HCT116 (cell line): Measurements from ENCODE around the gene SUPT6H. TPM values are rescaled to one million over a fixed set of nuclear protein-coding genes. Genes with fewer than 3 reads are reported as not detected.

ENCODE experiments used
- ATAC-seq: fragments of 200-7000 bp; cut with Tn5 transposase; 2 replicates; pipeline ENCODE4 v1.9.1; 2020; ENCODE audit warnings: mild to moderate bottlenecking, moderate library complexity
- BruUV-seq: library from RNA; stranded (reverse); fragments of 400-500 nt; replicated peaks from 2 replicates; lab custom pipeline; 2021; lab: Mats Ljungman, UMichigan
- CTCF ChIA-PET: fragments of 300-600 bp; sonication (Branson Sonifier 250); formaldehyde crosslinking; loops from one replicate; lab custom pipeline; 2021; ENCODE audit warnings: antibody characterized with exemption; lab: Charles Lee
- POLR2A ChIA-PET: fragments of 300-600, 350-600 bp; sonication (Branson Sonifier 250); formaldehyde crosslinking; loops from one replicate; lab custom pipeline; 2021; ENCODE audit warnings: antibody characterized with exemption; lab: Charles Lee
- RAD21 ChIA-PET, 2 experiments: fragments of 300-600 bp; sonication (Branson Sonifier 250); formaldehyde crosslinking; loops; one replicate each; lab custom pipeline; 2023; ENCODE audit warnings: low total read pairs in 2 of 2; ENCODE audit not compliant: uncharacterized antibody in 2 of 2, unreplicated experiment in 2 of 2, low non-redundant PET in 1 of 2; lab: Charles Lee
- DNase-seq: peaks from one replicate; pipeline ENCODE4 v3.0.0-alpha.2; 2010; ENCODE audit warnings: low read depth, low spot score
- H2AFZ ChIP-seq: fragments of 200-600 bp; shearing (Covaris generic), sonication (generic); 2 replicates; pipeline ENCODE4 v1.6.1; 2017; ENCODE audit warnings: low read depth, mixed run types, mixed read lengths, antibody characterized with exemption, low read length; ENCODE audit not compliant: poor library complexity, severe bottlenecking
- H3K27ac ChIP-seq: 2 replicates; pipeline ENCODE4 v1.5.1; 2012; ENCODE audit warnings: low read depth, low read length
- H3K27me3 ChIP-seq: fragments of 200-600 bp; sonication (generic); 2 replicates; pipeline ENCODE4 v1.6.1; 2016; ENCODE audit warnings: mixed run types, low read length, mixed read lengths; ENCODE audit not compliant: insufficient read depth
- H3K36me3 ChIP-seq, 2 experiments: fragments of 200-500 bp in 1 of 2; fragments of 200-600 bp in 1 of 2; sonication (Bioruptor generic) in 1 of 2; sonication (generic) in 1 of 2; 2 replicates each; pipeline versions ENCODE4 v1.5.1 to v1.6.1; 2014 to 2016; ENCODE audit warnings: low read length in 2 of 2, inconsistent platforms in 1 of 2, mixed read lengths in 1 of 2, mixed run types in 1 of 2; ENCODE audit not compliant: insufficient read depth in 2 of 2, control insufficient read depth in 1 of 2
- H3K4me1 ChIP-seq, 2 experiments: fragments of 200-600 bp in 1 of 2; sonication (generic) in 1 of 2; 2 replicates each; pipeline versions ENCODE4 v1.5.1 to v1.6.1; 2012 to 2017; ENCODE audit warnings: low read length in 2 of 2, inconsistent platforms in 1 of 2, mild to moderate bottlenecking in 1 of 2, mixed read lengths in 1 of 2, mixed run types in 1 of 2, moderate library complexity in 1 of 2; ENCODE audit not compliant: insufficient read depth in 2 of 2, control insufficient read depth in 1 of 2
- H3K4me2 ChIP-seq: fragments of 200-600 bp; sonication (generic); 2 replicates; pipeline ENCODE4 v1.6.1; 2017; ENCODE audit warnings: mixed run types, low read length, mixed read lengths
- H3K4me3 ChIP-seq, 2 experiments: fragments of 200-600 bp in 1 of 2; sonication (generic) in 1 of 2; replicated peaks in 1 of 2; 2 replicates each; pipeline ENCODE4 v1.5.1; 2011 to 2016; ENCODE audit warnings: low read length in 2 of 2, control low read depth in 1 of 2, low read depth in 1 of 2, mild to moderate bottlenecking in 1 of 2, mixed read lengths in 1 of 2, mixed run types in 1 of 2
- H3K79me2 ChIP-seq: fragments of 200-600 bp; sonication (generic); 2 replicates; pipeline ENCODE4 v1.6.1; 2017; ENCODE audit warnings: mild to moderate bottlenecking, mixed run types, low read length, moderate library complexity, mixed read lengths; ENCODE audit not compliant: insufficient read depth
- H3K9ac ChIP-seq: fragments of 200-600 bp; sonication (generic); 2 replicates; pipeline ENCODE4 v1.6.1; 2016; ENCODE audit warnings: low read length, mixed read lengths
- H3K9me2 ChIP-seq: fragments of 200-600 bp; sonication (generic), shearing (Covaris generic); 2 replicates; pipeline ENCODE4 v1.6.1; 2017; ENCODE audit warnings: mixed run types, mild to moderate bottlenecking, moderate library complexity; ENCODE audit not compliant: insufficient read depth
- H3K9me3 ChIP-seq, 2 experiments: fragments of 200-500 bp in 1 of 2; fragments of 200-600 bp in 1 of 2; sonication (Bioruptor generic) in 1 of 2; sonication (generic) in 1 of 2; 2 replicates each; pipeline ENCODE4 v1.6.1; 2014 to 2017; ENCODE audit warnings: low read length in 2 of 2, mixed read lengths in 2 of 2, inconsistent platforms in 1 of 2, low read depth in 1 of 2, mild to moderate bottlenecking in 1 of 2, mixed run types in 1 of 2, moderate library complexity in 1 of 2; ENCODE audit not compliant: control insufficient read depth in 1 of 2, insufficient read depth in 1 of 2
- H4K20me1 ChIP-seq: fragments of 200-600 bp; sonication (generic), shearing (Covaris generic); 2 replicates; pipeline ENCODE4 v1.6.1; 2017; ENCODE audit warnings: mixed run types, mild to moderate bottlenecking, moderate library complexity; ENCODE audit not compliant: insufficient read depth
- ATF3 ChIP-seq: IDR thresholded peaks from 2 replicates; pipeline ENCODE4 v1.6.1; 2012
- EGR1 ChIP-seq: IDR thresholded peaks from 2 replicates; pipeline ENCODE4 v1.6.1; 2012; ENCODE audit warnings: low read depth
- ELF1 ChIP-seq: IDR thresholded peaks from 2 replicates; pipeline ENCODE4 v1.6.1; 2012; ENCODE audit warnings: low read depth, borderline replicate concordance
- EZH2 ChIP-seq: fragments of 200-600 bp; sonication (generic); IDR thresholded peaks from 2 replicates; pipeline ENCODE4 v1.6.1; 2017; ENCODE audit warnings: antibody characterized with exemption, mixed run types
- EZH2phosphoT487 ChIP-seq: fragments of 200-600 bp; IDR thresholded peaks from 2 replicates; pipeline ENCODE4 v1.6.1; 2018; ENCODE audit warnings: antibody characterized with exemption, borderline replicate concordance
- FOSL1 ChIP-seq: IDR thresholded peaks from 2 replicates; pipeline ENCODE4 v1.6.1; 2012; ENCODE audit warnings: low read depth
- JUND ChIP-seq: IDR thresholded peaks from 2 replicates; pipeline ENCODE4 v1.6.1; 2012
- POLR2A ChIP-seq: IDR thresholded peaks from 2 replicates; pipeline ENCODE4 v1.7.0; 2011; ENCODE audit warnings: borderline replicate concordance; ENCODE audit not compliant: insufficient read depth, insufficient read length; ENCODE audit errors: extremely low read depth
- POLR2AphosphoS5 ChIP-seq: IDR thresholded peaks from 2 replicates; pipeline ENCODE4 v1.6.1; 2011; ENCODE audit warnings: mild to moderate bottlenecking, low read depth, low read length, moderate library complexity
- RAD21 ChIP-seq: IDR thresholded peaks from 2 replicates; pipeline ENCODE4 v1.6.1; 2012; ENCODE audit warnings: low read depth, mild to moderate bottlenecking
- SIN3A ChIP-seq: IDR thresholded peaks from 2 replicates; pipeline ENCODE4 v1.6.1; 2012; ENCODE audit warnings: low read depth
- SP1 ChIP-seq: IDR thresholded peaks from 2 replicates; pipeline ENCODE4 v1.6.1; 2012; ENCODE audit warnings: low read depth
- TCF7L2 ChIP-seq: IDR thresholded peaks from 2 replicates; pipeline ENCODE4 v1.7.0; 2011; ENCODE audit warnings: borderline replicate concordance, inconsistent platforms; ENCODE audit not compliant: insufficient read depth, insufficient read length; ENCODE audit errors: extremely low read depth
- ZFX ChIP-seq: fragments of 450-650 bp; IDR thresholded peaks from 2 replicates; pipeline ENCODE4 v1.6.1; 2017
- intact Hi-C: fragments of 100-400 bp; cut with micrococcal nuclease; formaldehyde crosslinking; loops from 2 replicates; pipeline ENCODE4 v1.10.0; 2022
- total RNA-seq: library from RNA; stranded (reverse); gene quantifications from one replicate; pipeline ENCODE4 v1.2.1, GENCODE V29; 2021; ENCODE audit not compliant: unreplicated experiment
- TF ChIP-seq, protein P1 (sequence below): IDR thresholded peaks from 2 replicates; pipeline ENCODE4 v1.6.1; 2012
- TF ChIP-seq, protein P2 (sequence below): IDR thresholded peaks from 2 replicates; pipeline ENCODE4 v1.6.1; 2012; ENCODE audit warnings: low read depth

The SUPT6H gene
- total RNA-seq, 1 experiment from 2014 or later: 62.1 TPM

DNA sequence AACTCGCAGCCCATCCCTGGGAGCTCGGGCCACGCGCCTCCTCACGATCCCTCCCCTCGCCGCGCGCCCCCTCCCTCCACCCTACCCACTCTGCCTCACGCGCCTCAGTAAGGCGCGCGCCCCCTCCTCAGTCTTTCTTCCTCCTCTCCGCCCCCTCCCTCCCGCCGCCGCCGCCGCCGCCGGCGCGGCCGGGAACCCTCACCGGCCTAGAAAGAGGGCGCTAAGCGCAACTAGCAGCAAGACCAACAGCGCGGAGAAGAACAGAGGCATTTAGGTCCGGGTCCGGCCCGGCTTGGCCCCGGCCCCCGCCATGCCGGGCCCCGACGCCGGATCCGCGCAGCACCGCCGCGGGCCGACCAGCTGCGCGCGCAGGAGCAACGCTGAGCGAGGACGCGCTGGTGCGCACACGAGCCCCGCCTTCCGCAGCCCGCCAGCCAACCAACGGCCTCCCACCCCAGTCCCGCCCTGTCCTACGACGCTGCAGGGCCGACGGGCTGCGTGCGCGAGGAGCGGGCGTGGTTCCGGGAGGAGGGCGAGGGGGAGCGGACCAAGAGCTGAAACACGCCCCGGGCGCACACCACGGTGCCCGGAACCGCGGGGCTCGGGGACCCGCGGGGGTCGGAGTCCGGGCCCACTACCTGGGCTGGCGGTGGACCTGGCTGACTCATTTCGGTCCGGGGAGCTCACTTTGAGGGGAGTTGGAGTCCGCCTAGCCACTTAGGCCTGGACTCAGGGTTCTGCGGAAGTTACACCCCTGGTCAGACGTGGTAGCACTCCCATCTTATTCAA is 17.0 kb upstream of the SUPT6H start, which contains the start of gene BLTP2:
Gene BLTP2, minus strand, starts transcription at position 372 of the 789 bp plus-strand sequence. Its CDS starts 102 bp downstream, at position 270.
- H3K4me3 ChIP-seq: peak within 1 kb of the TSS; percentile 77 to 83
- peaks cover 7% of the 10 kb centered on the region; the same call in 1 of the 2 replicates for H4K20me1 ChIP-seq
- H3K4me2 ChIP-seq: peak within 1 kb of the TSS; percentile 90
- H3K9me2 ChIP-seq: no peaks in the 10 kb centered on the region
- POLR2A ChIA-PET: interaction anchor here (0.7 to 3.1 kb wide), 3 partner anchors 11 to 75 kb away, joined by 4 to 19 read pairs (median 12); partner anchors contain the start of genes RPL23A, SDF2 and SUPT6H
- intact Hi-C loops: loop anchor here (1.0 to 10.0 kb wide), 2 partner anchors 31 to 260 kb away; partner anchors contain the start of gene DHRS13
- H3K9ac ChIP-seq: peak within 1 kb of the TSS; percentile 83
- DNase-seq (peak; percentile 86), ATAC-seq (peak; percentile 99)
- H3K36me3 ChIP-seq: peaks cover 31 to 36% of the 10 kb centered on the region in 2 experiments
- peaks cover 12 to 29% of the 10 kb centered on the region in 2 experiments for H3K4me1 ChIP-seq
- H3K9me3 ChIP-seq: no peaks in the 10 kb centered on the region
- peak within 1 kb of the TSS; percentile 74 for H3K27ac ChIP-seq
- no peak within 1 kb of the TSS for H2AFZ ChIP-seq
- peaks cover 46% of the 10 kb centered on the region for H3K79me2 ChIP-seq
- no peak for TF ChIP-seq JUND
- TF ChIP-seq SIN3A: peak; percentile 62; the same call in 1 of the 2 replicates
- TF ChIP-seq POLR2AphosphoS5: peak; percentile 90
- TF ChIP-seq, protein P1, sequence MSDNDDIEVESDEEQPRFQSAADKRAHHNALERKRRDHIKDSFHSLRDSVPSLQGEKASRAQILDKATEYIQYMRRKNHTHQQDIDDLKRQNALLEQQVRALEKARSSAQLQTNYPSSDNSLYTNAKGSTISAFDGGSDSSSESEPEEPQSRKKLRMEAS: peak; percentile 87
- TF ChIP-seq EZH2: no peak
- TF ChIP-seq ATF3: no peak
- TF ChIP-seq, protein P2, sequence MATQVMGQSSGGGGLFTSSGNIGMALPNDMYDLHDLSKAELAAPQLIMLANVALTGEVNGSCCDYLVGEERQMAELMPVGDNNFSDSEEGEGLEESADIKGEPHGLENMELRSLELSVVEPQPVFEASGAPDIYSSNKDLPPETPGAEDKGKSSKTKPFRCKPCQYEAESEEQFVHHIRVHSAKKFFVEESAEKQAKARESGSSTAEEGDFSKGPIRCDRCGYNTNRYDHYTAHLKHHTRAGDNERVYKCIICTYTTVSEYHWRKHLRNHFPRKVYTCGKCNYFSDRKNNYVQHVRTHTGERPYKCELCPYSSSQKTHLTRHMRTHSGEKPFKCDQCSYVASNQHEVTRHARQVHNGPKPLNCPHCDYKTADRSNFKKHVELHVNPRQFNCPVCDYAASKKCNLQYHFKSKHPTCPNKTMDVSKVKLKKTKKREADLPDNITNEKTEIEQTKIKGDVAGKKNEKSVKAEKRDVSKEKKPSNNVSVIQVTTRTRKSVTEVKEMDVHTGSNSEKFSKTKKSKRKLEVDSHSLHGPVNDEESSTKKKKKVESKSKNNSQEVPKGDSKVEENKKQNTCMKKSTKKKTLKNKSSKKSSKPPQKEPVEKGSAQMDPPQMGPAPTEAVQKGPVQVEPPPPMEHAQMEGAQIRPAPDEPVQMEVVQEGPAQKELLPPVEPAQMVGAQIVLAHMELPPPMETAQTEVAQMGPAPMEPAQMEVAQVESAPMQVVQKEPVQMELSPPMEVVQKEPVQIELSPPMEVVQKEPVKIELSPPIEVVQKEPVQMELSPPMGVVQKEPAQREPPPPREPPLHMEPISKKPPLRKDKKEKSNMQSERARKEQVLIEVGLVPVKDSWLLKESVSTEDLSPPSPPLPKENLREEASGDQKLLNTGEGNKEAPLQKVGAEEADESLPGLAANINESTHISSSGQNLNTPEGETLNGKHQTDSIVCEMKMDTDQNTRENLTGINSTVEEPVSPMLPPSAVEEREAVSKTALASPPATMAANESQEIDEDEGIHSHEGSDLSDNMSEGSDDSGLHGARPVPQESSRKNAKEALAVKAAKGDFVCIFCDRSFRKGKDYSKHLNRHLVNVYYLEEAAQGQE: no peak
- TF ChIP-seq FOSL1: no peak
- TF ChIP-seq ZFX: peak; percentile 69
- no peak for TF ChIP-seq RAD21
- peak; percentile 73 for TF ChIP-seq POLR2A
- TF ChIP-seq ELF1: peak; percentile 42; the same call in 1 of the 2 replicates
- peak; percentile 86 for TF ChIP-seq SP1
- TF ChIP-seq TCF7L2: no peak
- no peak for TF ChIP-seq EGR1
- TF ChIP-seq EZH2phosphoT487: no peak
- TF ChIP-seq, all 23 proteins: peak for 7
- no peaks in the 10 kb centered on the region for H3K27me3 ChIP-seq
- RAD21 ChIA-PET: no interaction called here
- CTCF ChIA-PET: interaction anchor here (0.9 to 2.3 kb wide), 9 partner anchors 10 to 472 kb away, joined by 3 to 10 read pairs (median 4); partner anchors contain the start of genes PHF12, RPL23A, SDF2 and SUPT6H
- no TSS peak for BruUV-seq
